HEK293 (cell line): Measurements from ENCODE around the gene PRKAG2.
A peak's percentile ranks its signal among the peaks of the same experiment; 100 is the strongest.

Experiments used
- BCL11B ChIP-seq: fragments of 450-650 bp; formaldehyde crosslinking; IDR thresholded peaks from 2 replicates; pipeline ENCODE4 v1.5.1; 2016; ENCODE audit warnings: low read depth, missing biosample characterization, missing genetic modification characterization
- CTCF ChIP-seq: fragments of 450-650 bp; formaldehyde crosslinking; IDR thresholded peaks from 2 replicates; pipeline ENCODE4 v1.5.1; 2016; ENCODE audit warnings: missing biosample characterization, missing genetic modification characterization
- GFI1B ChIP-seq: fragments of 450-650 bp; formaldehyde crosslinking; IDR thresholded peaks from 2 replicates; pipeline ENCODE4 v1.5.1; 2016; ENCODE audit warnings: missing biosample characterization, missing genetic modification characterization
- HOXA7 ChIP-seq: sonication (generic); formaldehyde crosslinking; IDR thresholded peaks from 2 replicates; pipeline ENCODE4 v1.8.1; 2022; ENCODE audit warnings: missing genetic modification reagents, borderline replicate concordance
- PRDM1 ChIP-seq: fragments of 450-650 bp; formaldehyde crosslinking; IDR thresholded peaks from 2 replicates; pipeline ENCODE4; 2016; ENCODE audit warnings: missing biosample characterization, missing genetic modification characterization
- TSHZ1 ChIP-seq: fragments of 450-650 bp; formaldehyde crosslinking; IDR thresholded peaks from 2 replicates; pipeline ENCODE4 v1.5.1; 2016; ENCODE audit warnings: missing biosample characterization, missing genetic modification characterization, borderline replicate concordance
- ZBTB10 ChIP-seq: fragments of 450-650 bp; formaldehyde crosslinking; IDR thresholded peaks from 2 replicates; pipeline ENCODE4 v1.5.1; 2016; ENCODE audit warnings: missing biosample characterization, missing genetic modification characterization
- ZBTB26 ChIP-seq: fragments of 450-650 bp; formaldehyde crosslinking; optimal IDR thresholded peaks from 2 replicates; pipeline ENCODE3; 2016; ENCODE audit warnings: missing biosample characterization, mild to moderate bottlenecking, missing genetic modification characterization
- ZBTB7A ChIP-seq: fragments of 450-650 bp; formaldehyde crosslinking; IDR thresholded peaks from 2 replicates; pipeline ENCODE4 v1.5.1; 2016; ENCODE audit warnings: low read depth, missing biosample characterization, missing genetic modification characterization
- ZFP3 ChIP-seq: fragments of 450-650 bp; formaldehyde crosslinking; IDR thresholded peaks from 2 replicates; pipeline ENCODE4 v1.5.1; 2016; ENCODE audit warnings: low read depth, missing biosample characterization, missing genetic modification characterization
- ZFP37 ChIP-seq: fragments of 450-650 bp; formaldehyde crosslinking; IDR thresholded peaks from 2 replicates; pipeline ENCODE4 v1.5.1; 2016; ENCODE audit warnings: missing biosample characterization, missing genetic modification characterization
- ZFP41 ChIP-seq: fragments of 450-650 bp; formaldehyde crosslinking; IDR thresholded peaks from 2 replicates; pipeline ENCODE4 v1.5.1; 2016; ENCODE audit warnings: missing biosample characterization, missing genetic modification characterization, borderline replicate concordance
- ZNF10 ChIP-seq: fragments of 450-650 bp; formaldehyde crosslinking; IDR thresholded peaks from 2 replicates; pipeline ENCODE4 v1.5.1; 2017; ENCODE audit warnings: missing biosample characterization, missing genetic modification characterization
- ZNF114 ChIP-seq: fragments of 450-650 bp; formaldehyde crosslinking; IDR thresholded peaks from 2 replicates; pipeline ENCODE4 v1.5.0; 2017; ENCODE audit warnings: missing biosample characterization, missing genetic modification characterization
- ZNF18 ChIP-seq: fragments of 450-650 bp; formaldehyde crosslinking; IDR thresholded peaks from 2 replicates; pipeline ENCODE4 v1.5.1; 2016; ENCODE audit warnings: missing biosample characterization, missing genetic modification characterization
- ZNF280C ChIP-seq: fragments of 450-650 bp; formaldehyde crosslinking; IDR thresholded peaks from 2 replicates; pipeline ENCODE4 v1.5.1; 2016; ENCODE audit warnings: missing biosample characterization, missing genetic modification characterization
- ZNF354C ChIP-seq: fragments of 450-650 bp; formaldehyde crosslinking; IDR thresholded peaks from 2 replicates; pipeline ENCODE4 v1.5.1; 2016; ENCODE audit warnings: missing biosample characterization, missing genetic modification characterization, low read depth, borderline replicate concordance
- ZNF391 ChIP-seq: fragments of 450-650 bp; formaldehyde crosslinking; IDR thresholded peaks from 2 replicates; pipeline ENCODE4 v1.5.1; 2016; ENCODE audit warnings: low read depth, missing biosample characterization, missing genetic modification characterization, borderline replicate concordance
- ZNF426 ChIP-seq: fragments of 450-650 bp; formaldehyde crosslinking; IDR thresholded peaks from 2 replicates; pipeline ENCODE4 v1.5.1; 2017; ENCODE audit warnings: missing biosample characterization, missing genetic modification characterization, mild to moderate bottlenecking, inconsistent platforms, moderate library complexity
- ZNF510 ChIP-seq: fragments of 450-650 bp; formaldehyde crosslinking; IDR thresholded peaks from 2 replicates; pipeline ENCODE4 v1.5.1; 2018; ENCODE audit warnings: mild to moderate bottlenecking, missing genetic modification characterization, missing biosample characterization; ENCODE audit not compliant: insufficient replicate concordance
- ZNF621 ChIP-seq: fragments of 450-650 bp; formaldehyde crosslinking; IDR thresholded peaks from 2 replicates; pipeline ENCODE4 v1.5.1; 2017; ENCODE audit warnings: missing biosample characterization, missing genetic modification characterization
- ZNF629 ChIP-seq: fragments of 450-650 bp; formaldehyde crosslinking; IDR thresholded peaks from 2 replicates; pipeline ENCODE4 v1.5.1; 2017; ENCODE audit warnings: missing biosample characterization, missing genetic modification characterization
- ZNF639 ChIP-seq: fragments of 450-650 bp; formaldehyde crosslinking; IDR thresholded peaks from 2 replicates; pipeline ENCODE4 v1.5.1; 2016; ENCODE audit warnings: missing biosample characterization, missing genetic modification characterization
- ZNF776 ChIP-seq: fragments of 450-650 bp; formaldehyde crosslinking; IDR thresholded peaks from 2 replicates; pipeline ENCODE4 v1.5.0; 2017; ENCODE audit warnings: missing biosample characterization, missing genetic modification characterization, borderline replicate concordance
- ZNF830 ChIP-seq: fragments of 450-650 bp; IDR thresholded peaks from 2 replicates; pipeline ENCODE4 v1.5.0; 2018; ENCODE audit warnings: missing biosample characterization, missing genetic modification characterization, low read depth, mild to moderate bottlenecking, moderate library complexity

Gene PRKAG2

GRCh38 chr7:151754142-151754590, 122.7 kb downstream of the PRKAG2 start (continued):
- no peak for TF ChIP-seq ZNF426
- no peak for TF ChIP-seq ZNF621 (tag by site-specific recombination)
- TF ChIP-seq ZNF629 (tag by site-specific recombination) = peak; percentile 88
- no peak for TF ChIP-seq TSHZ1 (tag by site-specific recombination)
- TF ChIP-seq GFI1B (tag by site-specific recombination) = no peak
- TF ChIP-seq ZNF18 = no peak
- TF ChIP-seq ZNF114 (tag by site-specific recombination) = no peak
- TF ChIP-seq ZNF830 = no peak
- TF ChIP-seq ZBTB10 = no peak
- no peak for TF ChIP-seq HOXA7 (CRISPR knock-in tag)
- TF ChIP-seq ZBTB26 (tag by site-specific recombination) = no peak
- peak; percentile 75; the same call in 1 of the 2 replicates for TF ChIP-seq ZNF639
- no peak for TF ChIP-seq ZNF354C (tag by site-specific recombination)
- TF ChIP-seq ZFP37 (tag by site-specific recombination) = peak; percentile 89
- peak; percentile 68 for TF ChIP-seq CTCF (tag by site-specific recombination)
- TF ChIP-seq ZNF776 (tag by site-specific recombination) = no peak
- no peak for TF ChIP-seq ZNF510
- TF ChIP-seq ZNF391 (tag by site-specific recombination) = peak; percentile 56; the same call in 1 of the 2 replicates
- TF ChIP-seq PRDM1 (tag by site-specific recombination) = peak; percentile 63
- TF ChIP-seq ZFP41 (tag by site-specific recombination) = no peak
- no peak for TF ChIP-seq ZNF280C (tag by site-specific recombination)
- no peak for TF ChIP-seq BCL11B
- TF ChIP-seq ZNF10 (tag by site-specific recombination) = 0 out of 2 replicates have a peak, but pooled peaks have one; percentile 29
- 0 out of 2 replicates have a peak, but pooled peaks have one; percentile 19 for TF ChIP-seq ZBTB7A
- no peak for TF ChIP-seq ZFP3 (tag by site-specific recombination)
